GM12874 (cell line): ENCODE data around the gene GUCD1.

Source experiments
- TF ChIP-seq, protein P1 (sequence below): IDR thresholded peaks from 2 replicates; pipeline ENCODE4 v1.5.1; 2011; ENCODE audit warnings: low read depth, mild to moderate bottlenecking, control low read depth, low read length, moderate library complexity; ENCODE audit not compliant: insufficient read depth

GUCD1 gene

DNA sequence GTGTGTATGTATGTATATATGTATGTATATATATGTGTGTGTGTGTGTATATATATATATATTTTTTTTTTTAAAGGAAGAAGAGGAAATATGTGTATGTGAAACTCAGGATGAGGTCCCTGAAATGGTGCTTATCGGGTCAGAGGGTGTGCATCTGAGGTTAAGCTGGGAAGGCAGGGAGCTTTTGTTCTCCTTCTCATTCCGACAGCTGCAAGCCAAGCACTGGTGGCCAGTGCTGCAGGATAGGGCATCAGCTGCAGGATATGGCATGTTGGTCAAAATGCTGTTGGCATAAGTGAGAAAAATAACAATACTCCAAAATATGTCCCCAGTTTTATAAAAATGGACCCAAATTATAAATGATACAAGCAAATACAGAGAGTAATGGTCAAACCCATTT lies 8.3 kb upstream of the GUCD1 start:
- TF ChIP-seq, protein P1, sequence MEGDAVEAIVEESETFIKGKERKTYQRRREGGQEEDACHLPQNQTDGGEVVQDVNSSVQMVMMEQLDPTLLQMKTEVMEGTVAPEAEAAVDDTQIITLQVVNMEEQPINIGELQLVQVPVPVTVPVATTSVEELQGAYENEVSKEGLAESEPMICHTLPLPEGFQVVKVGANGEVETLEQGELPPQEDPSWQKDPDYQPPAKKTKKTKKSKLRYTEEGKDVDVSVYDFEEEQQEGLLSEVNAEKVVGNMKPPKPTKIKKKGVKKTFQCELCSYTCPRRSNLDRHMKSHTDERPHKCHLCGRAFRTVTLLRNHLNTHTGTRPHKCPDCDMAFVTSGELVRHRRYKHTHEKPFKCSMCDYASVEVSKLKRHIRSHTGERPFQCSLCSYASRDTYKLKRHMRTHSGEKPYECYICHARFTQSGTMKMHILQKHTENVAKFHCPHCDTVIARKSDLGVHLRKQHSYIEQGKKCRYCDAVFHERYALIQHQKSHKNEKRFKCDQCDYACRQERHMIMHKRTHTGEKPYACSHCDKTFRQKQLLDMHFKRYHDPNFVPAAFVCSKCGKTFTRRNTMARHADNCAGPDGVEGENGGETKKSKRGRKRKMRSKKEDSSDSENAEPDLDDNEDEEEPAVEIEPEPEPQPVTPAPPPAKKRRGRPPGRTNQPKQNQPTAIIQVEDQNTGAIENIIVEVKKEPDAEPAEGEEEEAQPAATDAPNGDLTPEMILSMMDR: no peak

DNA sequence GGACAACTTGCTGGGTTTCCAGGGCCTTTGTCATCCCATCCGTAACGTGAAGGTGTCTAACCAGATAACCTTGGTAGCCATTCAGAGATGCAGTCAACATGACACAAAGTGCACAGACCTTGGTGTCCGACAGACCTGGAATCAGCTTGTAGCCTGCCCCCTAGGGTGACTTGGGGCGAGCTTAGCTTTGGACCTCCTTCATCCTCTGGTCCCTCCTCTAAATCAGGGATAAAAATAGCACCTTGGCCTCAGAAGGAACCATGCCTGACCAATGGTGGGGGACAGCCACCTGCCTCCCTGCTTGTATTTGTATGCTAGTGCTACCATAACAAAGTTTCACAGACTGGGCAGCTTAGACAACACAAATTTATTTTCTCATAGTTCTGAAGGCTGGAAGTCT lies 4.5 kb upstream of the GUCD1 start:
- TF ChIP-seq, protein P1: no peak

DNA sequence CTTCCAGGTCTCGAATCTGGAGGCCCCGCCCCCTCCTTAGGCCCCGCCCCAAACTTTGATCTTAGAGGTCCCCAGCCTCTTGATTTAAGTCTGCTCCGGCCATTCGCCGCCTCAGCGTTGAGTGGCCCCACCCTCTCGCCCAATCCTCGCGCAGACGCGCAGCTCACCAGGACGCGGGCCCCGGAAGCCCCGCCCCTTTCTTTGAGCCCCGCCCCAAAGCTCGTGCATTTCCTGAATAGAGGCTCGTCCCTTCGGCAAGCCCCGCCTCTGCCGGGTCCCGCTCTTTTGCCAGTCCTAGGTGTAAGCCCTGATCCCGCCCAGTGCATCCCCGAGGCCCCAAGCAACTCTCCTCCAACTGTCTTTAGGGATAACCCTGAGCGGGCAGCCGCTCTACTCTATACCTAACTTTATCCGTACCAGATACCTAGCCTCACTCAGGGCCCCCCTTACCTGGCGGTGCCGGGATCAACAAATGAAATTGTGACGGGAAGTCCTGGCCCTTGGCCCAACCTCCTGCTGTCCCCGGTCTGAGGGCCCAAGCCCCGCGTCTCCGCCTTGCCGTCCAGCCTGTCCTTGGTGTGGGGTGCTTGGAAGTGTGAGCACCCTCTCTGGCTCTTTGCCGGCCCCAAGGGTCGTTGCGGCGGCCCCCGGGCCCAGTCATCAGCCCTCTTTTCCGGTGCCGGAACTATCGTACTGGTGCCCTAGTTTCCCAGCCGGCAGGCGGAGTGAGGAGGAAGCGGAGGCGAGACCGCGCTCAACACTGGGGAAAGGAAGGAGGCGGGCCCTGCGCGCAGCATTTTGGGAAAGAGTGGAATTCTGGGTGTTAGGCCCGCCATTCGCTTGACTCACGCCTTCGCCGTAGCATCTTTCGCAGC lies 464 bp upstream of the GUCD1 start, which contains the start of gene SNRPD3:
SNRPD3 (plus strand) TSS at position 835 of the 875 bp plus-strand sequence. CDS start 1,676 bp downstream, outside the sequence.
- TF ChIP-seq, protein P1: no peak

DNA sequence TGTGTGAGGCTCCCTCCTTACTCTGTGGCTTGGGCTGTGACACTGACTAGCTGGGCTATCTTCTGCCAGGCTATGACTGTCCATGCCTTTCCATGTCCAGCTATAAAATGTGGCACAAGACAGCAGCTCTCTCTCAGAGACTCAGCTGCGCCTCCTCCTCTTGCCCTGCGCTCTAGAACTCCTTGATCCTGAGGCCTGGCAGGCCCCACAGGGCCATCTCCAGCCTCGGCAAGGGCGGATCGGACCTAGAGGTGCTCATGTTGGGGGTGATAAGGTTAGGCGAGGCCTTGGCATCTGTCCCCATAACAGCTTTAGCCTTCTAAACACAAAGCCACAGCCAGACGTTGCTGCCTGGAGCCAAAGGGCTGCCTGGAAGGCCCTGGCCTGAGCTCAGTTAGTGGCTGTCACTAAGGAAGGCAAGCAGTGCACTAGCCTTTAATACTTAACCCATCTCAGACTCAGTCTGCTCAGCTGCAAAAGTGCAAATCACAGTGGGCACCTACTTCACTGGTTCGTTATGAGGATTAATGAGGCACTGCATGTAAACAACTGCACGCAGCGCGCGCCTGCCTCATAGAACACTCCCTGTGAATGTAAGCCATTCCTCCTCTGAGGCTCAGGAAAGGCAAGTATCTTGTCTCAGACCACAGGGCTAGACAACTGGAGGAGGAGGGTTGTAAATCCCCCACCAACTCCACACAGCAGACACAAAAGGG lies 1.2 kb downstream of the GUCD1 start:
- TF ChIP-seq, protein P1: no peak

DNA sequence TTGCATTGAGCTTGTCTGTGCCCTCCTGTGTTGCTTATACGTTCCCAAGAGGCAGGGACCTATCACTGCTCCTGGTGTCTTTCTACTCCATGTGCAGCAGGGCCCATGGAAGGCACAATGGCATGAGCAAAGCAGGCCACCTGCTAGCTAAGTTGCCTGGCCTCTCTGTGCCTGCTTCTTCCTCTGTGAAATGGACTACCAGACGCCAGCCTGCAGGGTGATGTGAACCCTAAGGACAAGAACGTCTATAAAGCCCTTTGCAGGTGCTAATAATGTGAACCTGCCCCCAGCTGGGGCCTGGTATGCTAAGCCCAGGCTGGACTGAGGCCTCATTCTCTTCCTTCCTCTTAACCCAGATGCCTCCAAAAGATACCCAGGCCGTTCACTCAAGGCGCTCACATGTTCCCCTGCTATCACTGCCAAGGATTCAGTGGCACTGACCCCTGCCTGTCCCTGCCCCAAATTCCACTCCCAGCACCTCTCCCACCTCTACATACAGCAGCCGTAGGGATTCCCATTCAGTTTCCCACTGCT lies 4.0 kb downstream of the GUCD1 start:
- TF ChIP-seq, protein P1: no peak

DNA sequence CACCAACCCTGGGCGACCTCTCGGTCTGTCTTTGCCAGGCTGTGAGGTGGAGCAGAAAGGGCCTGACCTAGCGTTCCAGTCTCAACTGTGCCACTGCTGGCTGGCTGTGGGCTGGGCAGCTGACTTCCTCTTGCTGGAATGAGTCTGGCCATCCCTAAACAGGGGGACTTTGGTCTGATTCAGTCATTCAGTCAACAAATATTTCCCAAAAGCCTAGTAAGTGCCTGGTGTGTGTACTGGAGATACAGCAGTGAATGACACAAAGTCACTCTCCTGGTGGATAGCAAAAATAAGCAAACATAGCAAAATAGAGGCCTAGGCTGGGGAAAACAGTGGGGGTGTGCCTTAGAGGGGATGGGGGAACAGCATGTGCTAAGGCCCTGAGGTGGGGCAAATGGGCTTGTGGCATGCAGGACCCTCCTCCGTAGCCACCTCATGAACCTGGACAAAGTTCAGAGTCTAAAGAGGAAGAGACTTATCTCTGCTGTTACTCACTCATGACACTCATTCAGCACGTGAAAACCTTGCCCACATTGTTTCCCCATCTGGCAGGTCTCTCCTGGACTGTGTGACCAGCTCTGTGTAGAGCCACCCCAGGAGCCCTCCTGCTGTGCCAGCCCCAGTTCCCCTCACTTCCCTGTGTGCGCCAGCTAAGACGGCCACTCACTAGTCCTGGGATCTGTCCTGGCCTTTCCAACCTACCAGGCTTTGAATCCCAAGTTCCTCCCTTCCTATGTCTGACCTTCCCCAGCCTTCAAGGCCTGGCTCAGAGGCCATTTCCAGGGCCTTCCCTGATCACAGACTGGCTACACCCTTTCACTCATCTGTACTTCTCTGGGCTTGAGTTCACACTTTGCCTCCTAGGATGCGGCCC lies 4.7 kb downstream of the GUCD1 start:
- TF ChIP-seq, protein P1: no peak
